IPS-11a (cell line): ENCODE measurements around the gene NISCH.

ENCODE experiments used
- H3K4me3 ChIP-seq: one replicate; pipeline ENCODE4 v1.5.1; 2013; ENCODE audit warnings: low read depth, low read length, control low read depth

NISCH gene

DNA sequence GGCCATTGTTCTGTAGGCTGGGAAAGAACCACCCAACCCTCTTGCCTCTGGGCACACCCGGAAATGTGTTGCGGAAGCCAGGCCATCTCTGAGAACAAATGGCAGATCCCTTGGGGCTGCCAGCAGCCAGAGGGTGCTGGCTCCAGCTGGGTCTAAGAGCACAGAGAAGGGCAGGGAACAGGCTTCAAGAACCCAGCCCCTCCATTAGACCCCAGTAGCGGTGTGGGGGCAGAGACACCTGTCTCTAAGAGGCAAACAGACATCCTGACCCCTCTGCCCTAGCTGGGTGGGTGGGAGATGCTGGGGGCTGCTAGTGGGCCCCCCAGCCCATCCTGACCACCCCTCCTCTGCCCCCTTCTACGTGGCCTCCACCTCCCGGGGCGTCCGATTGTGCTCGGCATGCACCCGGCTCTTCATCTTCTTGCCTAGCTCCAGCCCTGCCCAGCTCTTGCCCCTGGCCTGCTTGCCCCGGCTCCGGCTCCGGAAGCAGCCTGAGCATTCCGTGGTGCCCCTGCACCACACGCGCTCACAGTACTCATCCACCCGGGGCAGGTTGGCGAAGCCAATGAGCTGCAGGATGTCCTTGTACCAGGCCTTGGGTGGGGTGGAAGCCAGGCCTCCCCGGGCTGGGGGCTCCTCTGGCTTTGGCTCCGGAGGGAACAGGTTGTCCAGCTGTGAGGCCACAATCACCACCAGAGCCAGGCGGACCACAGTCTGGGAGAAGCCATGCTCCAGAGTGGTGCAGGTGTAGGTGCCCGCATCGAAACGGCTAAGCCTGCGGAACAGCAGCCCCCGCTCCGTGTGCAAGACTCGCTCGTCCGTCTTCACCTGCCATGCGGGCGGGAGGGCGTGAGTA, 19.9 kb upstream of the NISCH start:
- H3K4me3 ChIP-seq = no peak overlapping the region

DNA sequence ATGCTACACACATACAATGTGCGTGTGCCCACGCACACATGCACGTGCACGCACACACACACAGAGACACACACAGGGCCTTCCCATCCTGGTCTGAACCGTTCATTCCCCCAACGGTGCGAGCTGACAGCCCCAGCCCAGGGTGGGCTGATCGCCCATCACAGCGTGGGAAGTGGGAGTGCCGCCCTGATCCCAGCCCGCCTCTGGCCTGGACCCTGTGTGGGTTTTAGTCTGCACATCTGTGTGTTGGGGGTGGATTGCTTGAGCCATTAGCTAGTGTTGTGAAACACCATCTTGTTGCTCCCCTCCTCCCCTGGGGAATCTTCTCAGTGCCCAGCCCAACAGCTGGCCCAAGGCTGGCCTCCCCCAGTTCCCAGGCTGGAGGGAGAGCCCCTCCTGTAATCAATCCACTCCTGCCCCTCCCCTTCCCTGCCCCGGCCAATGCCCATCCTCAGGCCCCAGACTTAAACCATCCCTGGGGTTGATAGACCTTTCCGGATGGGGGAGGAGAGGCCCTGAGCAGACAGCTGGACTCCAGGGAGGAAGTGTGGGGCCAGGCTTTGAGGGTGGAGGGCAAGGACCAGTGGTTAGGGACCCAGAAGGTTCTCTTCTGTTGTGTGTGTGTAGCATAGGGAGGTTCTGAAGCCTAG, 18.8 kb upstream of the NISCH start:
- H3K4me3 ChIP-seq = no peak overlapping the region

DNA sequence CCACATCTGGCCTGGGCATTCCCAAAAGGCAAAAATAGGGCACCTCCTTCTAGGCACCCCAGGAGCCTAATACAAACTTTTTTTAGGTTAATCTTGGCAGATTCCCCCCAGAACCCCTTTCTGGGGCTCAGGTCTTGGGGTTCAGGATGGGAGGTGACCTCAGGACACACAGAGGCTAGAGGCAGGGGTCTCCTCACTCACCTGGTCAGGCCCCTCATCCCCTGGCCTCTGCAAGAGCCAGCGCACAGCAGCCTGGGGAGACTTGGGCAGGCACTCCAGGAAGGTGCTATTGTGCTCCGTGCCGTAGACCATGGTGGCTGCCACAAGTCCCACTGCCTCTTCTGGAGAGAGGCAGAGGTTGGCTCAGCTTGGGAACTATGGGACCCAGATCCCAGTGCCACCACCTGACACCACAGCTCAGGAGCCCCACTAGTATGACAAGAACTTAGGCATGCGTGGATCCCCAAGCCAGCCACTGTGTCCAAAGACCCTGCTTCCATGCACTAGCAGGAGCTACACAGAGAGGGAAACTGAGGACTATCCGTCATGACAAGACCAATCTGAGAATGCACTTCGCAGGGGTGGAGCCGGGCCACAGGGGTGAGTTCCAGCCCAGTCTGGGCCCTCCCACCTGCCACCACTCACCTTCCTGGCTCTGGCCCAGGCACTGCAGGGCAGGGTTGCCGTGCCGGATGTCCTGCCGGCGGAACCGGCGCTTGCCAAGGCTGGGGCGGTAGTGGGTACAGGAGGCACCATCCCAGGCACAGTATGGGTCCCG, 17.9 kb upstream of the NISCH start:
- no peak overlapping the region for H3K4me3 ChIP-seq

DNA sequence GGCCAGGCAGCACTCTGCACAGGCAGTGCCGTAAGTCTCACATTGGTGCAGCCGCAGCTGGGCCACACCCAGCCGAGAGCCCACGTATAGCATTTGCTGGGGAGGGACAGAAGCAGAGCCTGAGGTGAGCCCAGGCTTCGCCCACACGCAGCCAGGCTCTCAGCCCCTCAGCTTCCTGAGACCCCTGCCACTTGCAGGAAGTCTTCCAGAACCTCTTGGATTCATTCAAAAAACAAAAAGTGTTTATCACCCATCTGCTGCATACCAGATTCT, 17.4 kb upstream of the NISCH start:
- no peak overlapping the region for H3K4me3 ChIP-seq

DNA sequence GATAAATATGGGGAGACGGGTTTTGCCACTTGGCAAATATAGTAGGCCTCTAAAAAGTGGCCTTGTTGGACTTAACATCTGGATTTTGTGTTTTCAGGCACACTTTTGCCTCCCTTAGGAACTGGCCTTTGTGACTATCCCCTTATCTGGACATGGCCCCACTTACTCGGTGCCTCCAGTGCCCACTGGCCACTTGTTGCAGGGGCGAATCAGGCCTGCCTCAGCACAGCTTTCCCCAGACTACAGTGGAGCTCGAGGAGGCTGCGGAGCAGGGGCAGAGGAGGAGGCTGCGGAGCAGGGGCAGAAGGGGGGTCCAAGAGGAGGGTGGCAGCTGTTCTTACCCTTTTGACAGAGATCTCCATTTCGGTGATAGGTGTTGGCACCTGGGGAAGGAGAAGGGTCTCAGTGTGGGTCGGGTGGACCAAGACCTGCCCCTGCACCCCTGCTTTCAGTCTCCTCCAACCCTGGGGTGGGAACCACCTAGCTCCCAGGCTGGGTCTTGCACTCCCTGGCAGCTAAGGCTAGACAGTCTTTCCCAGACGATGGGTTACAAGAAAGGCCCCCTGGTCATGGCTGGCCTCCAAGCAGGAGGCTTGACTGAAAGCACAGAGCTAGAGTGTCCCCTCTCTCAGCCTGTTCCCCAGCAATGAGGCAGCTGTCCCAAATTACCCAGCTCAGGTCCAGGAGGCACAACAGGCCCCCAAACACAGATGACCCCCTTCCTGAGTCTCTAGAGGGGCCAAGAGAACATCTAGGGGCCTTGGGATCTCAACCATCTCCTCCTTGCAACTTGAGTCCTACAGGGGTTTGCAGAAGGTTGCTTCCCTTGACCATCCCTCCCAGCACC, 16.6 kb upstream of the NISCH start:
- H3K4me3 ChIP-seq = no peak overlapping the region

DNA sequence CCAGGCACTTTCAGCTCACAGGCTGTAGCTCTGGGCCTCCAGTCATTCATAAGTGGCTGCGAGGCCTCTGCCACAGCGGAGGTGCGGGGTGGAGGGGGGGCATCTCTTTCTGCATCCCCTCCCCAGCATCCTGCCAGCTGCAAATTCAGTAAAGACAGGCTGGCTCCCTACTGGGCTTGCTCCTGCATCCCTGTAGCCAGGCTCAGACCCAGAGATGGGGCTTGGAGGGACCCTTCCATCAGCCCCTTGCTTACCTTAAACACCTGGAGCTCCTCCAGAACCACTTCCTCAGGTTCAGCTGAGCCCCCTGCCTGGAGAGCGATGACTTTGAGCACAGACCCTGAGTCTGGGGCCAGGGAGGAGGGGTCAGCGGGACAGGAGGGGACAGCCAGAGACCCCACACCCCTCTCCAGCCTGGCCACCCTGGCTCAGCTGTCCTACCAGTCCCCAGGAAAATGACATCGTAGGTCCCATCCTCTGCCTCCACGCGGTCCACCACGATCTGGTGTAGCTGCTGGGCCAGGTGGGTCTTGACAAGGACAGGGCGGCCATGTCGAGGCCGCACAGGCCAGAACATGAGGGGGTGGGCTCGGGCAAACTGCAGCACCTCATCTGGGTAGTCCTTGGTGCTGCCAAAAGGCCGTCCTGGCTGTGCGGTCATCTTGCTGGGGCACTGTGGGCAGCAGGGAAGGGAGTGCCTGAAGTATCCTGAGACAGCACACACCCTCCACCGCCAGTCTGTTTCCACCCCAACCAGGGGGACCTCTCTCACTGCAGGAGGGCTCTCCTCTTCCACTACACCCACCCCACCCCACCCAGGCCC, 15.8 kb upstream of the NISCH start:
- no peak overlapping the region for H3K4me3 ChIP-seq

DNA sequence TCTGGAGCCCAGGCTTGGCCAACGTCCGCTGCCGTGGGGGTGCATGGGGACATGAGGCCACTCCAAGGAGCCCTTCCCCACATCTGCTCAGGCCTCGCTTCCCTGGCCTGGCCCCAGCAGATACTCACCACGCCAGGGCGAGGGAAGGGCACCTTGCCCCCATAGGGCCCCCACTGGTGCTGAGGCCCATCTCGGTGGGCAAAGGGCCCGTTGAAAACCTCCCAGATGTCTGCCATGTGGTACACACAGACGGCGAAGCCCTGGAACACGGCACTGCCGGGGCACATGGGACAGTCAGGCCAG, 15.2 kb upstream of the NISCH start:
- no peak overlapping the region for H3K4me3 ChIP-seq

DNA sequence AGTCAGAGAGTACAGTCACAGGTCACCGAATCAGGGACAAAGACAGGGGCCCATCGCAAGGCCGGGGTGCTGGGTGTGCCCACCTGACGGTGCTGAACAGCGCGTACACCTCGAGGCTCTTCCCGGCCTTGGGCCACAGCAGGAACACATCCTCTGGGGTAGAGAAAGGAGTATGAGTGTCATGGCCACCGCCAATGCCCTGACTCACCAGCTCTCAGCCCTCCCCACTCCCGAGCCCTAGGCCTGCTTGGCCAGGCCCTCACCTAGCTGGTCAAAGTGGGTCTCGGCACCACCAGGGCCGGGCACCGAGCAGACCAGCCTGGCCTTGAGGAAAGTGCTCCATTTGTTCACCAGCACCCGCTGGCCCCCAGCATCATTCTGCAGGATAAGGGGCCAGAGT, 14.7 kb upstream of the NISCH start:
- H3K4me3 ChIP-seq = no peak overlapping the region

DNA sequence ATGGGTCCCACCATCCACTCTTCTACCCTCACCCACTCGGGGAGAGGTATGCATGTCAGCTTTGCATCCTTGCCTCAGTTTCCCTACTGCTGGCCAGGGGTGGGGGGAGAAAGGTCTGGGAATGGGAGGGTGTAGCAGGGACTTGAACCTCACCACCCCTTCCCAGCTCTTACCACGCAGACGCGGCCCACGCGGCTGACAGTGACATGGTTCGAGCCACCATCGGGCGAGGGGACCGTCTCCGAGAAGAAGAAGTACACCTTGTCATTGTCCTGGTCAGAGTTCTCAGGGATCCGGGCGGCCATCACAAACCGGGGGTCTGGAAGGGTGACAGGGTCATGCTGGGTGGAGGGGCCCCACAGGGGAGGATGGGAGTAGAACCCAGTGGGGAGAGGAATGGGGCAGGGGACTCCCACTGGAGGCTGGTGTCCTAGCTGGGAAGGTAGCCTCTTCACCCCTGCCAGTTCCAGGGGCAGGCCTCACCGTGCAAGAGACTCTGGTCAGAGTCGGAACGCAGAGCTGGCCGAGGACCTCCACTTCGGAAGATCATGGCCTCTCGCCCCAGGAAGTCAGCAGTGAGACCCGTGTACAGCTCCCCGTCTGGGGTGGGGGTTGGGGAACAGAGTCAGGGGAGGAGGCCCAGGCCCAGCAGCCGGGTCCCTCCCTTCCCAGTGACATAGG, 14.2 kb upstream of the NISCH start:
- H3K4me3 ChIP-seq = no peak overlapping the region

DNA sequence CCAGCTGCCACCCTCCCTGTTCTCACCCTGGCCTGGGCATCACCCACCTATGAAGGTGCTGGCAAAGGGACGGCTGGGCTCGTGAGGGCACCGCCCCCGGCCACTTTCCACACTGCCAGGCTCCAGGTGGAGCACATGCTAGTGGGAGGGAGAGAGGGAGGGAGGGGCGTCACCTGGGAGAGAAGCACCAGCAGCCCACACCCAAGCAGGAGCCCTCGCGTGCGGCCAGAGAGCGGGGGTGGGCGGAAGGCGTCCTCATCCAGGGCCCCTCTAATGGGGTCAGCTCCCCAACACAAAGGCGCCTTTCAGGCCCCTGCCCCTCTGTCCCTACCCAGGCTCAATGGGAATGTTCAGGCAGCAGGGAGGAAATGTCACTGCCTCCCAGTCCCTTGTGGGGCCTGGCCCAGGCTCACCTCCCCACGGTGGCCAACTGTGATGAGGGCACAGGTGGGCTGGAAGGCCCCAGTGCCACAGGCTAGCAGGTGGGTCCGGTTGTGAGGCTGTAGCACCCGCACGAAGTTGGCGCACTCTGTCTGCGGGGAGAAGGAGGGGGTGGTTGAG, 13.6 kb upstream of the NISCH start:
- H3K4me3 ChIP-seq = no peak overlapping the region

DNA sequence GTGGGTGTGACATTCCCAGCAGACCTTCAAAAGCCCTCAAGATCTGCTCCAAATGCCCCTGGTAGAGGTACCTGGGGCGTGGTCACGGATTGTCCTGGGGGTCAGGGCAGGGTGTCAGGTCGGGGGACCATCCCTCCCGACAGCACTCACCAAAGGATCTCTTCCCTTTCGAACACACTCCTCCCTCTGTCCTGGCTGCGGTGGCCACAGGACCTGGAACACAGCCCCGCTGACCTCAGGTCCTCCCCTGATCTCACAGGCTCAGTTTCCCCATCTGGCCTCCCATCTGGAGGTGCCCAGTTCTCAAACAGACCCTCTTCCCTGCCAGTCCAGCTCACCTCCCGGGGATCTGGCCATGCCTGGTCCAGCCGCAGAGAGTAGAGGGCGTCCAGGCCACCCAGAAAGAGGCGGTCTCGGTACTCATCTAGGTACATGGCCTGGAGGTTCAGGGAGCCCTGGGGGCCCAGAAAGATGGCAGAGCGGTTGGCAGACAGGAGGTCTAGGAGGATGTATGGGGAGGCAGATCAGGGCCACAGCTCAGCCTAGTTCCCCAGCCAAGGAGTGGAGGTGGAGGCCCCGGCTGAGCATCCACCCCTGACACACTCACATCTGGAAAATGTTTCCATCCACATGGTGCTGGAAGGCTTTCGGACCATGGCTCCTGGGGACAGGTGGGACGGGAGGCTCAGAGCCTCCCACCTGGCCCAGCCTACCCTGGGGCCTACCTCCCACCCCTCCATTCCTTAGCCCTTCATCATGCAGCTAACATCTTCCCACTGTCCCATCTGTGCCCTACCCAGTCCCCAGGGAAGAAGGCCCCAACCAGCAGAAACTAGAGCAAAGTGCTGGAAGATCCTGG, 12.8 kb upstream of the NISCH start:
- no peak overlapping the region for H3K4me3 ChIP-seq

DNA sequence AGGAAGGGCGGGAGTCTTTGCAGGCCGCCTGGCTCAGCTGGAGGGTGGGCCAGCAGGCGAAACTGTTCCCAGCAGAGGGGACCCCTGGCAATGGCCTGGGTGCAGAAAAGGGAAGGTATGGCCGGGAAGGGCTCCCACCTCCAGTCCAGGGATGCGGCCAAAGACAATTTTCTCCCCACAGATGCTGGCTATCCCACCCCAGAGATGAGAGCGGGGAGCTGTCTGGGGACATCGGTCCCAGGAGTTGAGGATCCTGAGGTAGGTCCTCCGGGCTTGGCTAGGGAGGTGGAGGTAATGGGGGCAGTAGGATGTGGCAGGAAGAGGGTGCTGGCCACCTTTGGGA, 12.2 kb upstream of the NISCH start:
- H3K4me3 ChIP-seq = no peak overlapping the region

DNA sequence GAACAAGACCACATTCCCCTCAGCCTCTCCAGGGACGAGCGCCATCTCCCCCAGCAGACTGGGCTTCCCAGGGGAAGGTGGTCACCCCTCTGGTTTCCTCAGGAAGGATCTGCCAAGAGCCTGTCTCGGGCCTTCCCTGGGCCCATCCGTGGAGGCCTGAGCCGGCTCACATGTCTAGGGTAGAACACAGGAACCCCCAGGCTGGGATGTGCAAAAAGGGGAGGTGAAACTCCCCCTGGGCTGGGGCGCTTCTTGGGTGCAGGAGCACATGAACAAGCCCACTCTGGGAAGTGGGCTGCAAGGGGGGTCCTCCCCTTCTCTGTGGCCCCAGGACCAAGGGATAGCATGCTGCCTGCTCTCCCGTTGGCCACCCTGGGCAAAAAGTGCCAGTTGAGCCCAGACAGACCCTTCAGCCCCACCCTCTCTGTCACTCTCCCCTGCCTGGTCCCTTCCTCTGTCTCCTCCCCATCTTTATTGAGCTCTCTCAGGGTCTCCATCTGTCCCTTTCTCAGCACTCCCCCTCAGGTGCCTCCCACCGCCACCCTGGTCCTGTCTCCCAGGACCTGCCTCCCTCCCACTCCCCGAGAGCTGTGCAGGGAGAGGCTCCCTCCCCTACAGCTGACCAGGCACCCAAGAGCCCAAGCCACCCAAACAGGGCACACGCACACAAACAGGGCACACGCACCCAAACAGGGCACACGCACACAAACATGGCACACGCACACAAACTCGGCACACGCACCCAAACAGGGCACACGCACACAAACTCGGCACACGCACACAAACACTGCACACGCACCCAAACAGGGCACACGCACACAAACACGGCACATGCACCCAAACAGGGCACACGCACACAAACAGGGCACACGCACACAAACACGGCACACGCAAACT, 11.4 kb upstream of the NISCH start:
- H3K4me3 ChIP-seq = no peak overlapping the region

DNA sequence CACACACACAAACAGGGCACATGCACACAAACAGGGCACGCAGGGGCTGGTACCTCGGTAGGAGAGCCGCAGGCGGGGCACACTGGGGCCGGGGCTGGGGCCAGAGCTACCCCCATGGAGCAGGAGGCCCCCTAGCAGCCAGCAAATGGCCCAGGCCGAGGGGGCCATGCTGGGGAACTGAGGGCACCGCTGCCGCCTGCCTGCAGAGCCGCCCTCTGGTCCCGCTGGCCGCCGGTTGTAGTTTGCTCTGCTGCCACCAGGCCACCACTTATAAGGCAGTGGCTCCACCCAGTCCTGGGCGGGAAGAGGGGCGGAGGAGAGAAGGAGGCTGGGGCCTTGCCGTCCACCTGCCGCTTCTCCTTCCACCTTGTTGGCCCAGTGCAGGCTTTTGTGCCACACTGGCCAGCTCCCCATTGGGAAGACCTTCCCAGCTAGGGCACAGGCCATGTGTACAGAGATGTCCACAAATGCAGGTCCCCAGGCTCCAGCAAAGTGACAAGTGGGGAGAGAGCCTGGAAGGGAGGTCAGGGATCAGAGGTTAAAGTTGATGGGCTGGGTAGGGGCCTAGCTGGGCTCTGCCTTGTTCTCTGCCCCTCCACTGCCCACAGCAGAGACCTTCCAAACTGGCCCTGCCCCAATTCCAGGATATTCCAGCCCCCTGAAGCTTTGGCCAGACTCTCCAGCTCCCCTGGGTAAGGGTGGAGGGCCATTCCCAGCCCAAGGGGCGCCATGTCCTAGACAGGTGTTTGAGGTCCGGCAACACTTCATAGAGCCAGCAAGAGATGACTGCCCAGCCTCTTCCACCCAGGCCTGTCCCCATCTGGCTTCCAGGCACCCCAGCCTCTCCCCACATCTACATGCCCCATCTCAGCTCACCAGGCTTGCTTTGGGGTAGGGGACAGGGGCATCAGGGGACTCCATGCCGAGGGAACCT, 10.3 kb upstream of the NISCH start, which contains the start of gene SEMA3G:
Gene SEMA3G, minus strand, starts transcription at position 244 of the 934 bp plus-strand sequence. Its CDS starts 76 bp downstream, at position 168.
- H3K4me3 ChIP-seq = no peak within 1 kb of the TSS

DNA sequence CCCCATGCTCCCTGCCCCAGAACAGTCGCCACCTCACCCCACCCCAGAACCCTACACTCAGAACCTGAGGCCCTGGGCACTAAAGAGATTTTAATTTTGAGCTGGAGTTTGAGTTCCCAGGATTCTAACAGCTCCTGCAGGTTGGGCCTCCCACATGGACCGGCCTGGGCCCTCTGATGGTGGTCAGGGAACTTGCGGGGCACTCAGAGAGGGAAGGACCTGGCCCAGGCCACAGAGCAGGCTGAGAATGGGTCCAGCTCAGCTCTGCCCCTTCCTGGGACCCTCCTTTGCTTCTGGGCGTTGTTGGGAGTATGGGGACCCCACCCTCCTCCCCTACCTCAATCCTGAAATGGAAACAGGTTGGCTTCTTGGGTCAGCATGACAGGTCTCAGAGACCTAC, 9.4 kb upstream of the NISCH start:
- H3K4me3 ChIP-seq = no peak overlapping the region

DNA sequence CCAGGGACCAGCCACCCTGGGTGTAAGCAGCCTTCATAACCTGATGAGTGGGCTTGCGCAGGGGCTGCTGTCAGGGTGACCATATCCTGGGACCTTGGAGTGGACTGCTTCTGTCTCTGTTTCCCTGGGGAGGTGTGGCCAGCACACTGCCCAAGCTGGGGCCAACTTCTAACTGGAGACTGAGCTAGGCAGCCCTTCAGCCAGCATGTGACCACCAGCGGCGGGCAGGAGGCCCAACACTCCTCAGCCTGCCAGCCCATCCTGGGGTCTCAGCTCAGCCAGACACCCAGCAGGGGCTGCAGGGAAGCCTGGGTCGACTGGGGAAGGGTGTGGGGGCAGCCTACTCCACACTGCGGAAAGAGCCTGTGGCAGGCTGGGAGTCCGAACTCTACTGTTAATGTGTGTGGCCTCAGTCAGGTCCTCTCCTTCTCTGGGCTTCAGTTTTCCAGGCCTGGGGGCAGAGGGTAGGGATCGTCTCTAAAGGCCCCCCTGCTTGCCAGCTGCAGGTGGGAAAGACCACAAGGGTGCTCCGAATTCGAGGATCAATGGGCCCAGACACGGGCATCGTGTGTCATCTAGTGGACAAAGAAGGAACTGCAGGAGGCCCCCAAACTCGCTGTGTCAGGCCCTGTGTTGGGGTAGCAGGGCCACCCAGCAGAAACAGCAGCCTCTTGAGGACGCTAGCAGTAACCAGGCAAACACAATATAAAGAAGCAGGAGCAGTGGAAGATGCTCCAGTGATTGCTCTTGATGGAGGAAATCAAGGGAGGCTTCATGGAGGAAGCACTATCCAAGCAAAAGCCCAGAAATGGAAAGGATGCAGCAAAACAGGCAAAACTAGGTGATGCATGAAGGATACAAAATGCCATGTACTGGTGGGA, 8.5 kb upstream of the NISCH start:
- no peak overlapping the region for H3K4me3 ChIP-seq
